ENCODE measurements around the gene BRMS1. TPM values are rescaled to one million over a fixed set of nuclear protein-coding genes. Genes with fewer than 3 reads are reported as not detected.

The BRMS1 gene
- total and polyA plus RNA-seq, 10 of the 15 experiments (the other 5 are each of a cell fraction or from before 2014, with no cell fraction given): 2.1 to 85.3 (median 48.5) TPM

DNA sequence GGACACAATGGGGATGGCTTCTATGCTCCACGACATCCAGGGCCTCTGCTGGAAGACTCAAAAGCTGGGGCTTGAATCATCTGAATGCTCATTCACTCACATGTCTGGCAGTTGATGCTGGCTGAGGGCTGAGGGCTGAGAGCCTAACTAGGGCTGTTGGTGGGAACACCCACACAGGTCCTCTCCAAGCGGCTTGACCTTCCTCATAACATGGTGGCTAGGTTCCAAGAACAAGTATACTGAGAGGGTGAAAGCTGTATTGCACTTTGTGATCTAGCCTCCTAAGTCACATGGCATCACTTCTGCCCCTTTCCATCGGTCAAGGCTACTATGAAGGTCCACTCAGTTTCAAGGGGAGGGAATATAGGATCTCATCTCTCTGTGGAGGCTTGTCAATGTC is 45.7 kb downstream of the BRMS1 start (continued):
- TF ChIP-seq, protein P1, sequence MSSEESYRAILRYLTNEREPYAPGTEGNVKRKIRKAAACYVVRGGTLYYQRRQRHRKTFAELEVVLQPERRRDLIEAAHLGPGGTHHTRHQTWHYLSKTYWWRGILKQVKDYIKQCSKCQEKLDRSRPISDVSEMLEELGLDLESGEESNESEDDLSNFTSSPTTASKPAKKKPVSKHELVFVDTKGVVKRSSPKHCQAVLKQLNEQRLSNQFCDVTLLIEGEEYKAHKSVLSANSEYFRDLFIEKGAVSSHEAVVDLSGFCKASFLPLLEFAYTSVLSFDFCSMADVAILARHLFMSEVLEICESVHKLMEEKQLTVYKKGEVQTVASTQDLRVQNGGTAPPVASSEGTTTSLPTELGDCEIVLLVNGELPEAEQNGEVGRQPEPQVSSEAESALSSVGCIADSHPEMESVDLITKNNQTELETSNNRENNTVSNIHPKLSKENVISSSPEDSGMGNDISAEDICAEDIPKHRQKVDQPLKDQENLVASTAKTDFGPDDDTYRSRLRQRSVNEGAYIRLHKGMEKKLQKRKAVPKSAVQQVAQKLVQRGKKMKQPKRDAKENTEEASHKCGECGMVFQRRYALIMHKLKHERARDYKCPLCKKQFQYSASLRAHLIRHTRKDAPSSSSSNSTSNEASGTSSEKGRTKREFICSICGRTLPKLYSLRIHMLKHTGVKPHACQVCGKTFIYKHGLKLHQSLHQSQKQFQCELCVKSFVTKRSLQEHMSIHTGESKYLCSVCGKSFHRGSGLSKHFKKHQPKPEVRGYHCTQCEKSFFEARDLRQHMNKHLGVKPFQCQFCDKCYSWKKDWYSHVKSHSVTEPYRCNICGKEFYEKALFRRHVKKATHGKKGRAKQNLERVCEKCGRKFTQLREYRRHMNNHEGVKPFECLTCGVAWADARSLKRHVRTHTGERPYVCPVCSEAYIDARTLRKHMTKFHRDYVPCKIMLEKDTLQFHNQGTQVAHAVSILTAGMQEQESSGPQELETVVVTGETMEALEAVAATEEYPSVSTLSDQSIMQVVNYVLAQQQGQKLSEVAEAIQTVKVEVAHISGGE (CRISPR knock-in tag; IDR thresholded peaks at IDR 0.05): no peak
- no peak for TF ChIP-seq PAX8 (IDR thresholded peaks at IDR 0.05)
- no peak for TF ChIP-seq NFXL1 (IDR thresholded peaks at IDR 0.05; ENCODE audit: borderline replicate concordance)

DNA sequence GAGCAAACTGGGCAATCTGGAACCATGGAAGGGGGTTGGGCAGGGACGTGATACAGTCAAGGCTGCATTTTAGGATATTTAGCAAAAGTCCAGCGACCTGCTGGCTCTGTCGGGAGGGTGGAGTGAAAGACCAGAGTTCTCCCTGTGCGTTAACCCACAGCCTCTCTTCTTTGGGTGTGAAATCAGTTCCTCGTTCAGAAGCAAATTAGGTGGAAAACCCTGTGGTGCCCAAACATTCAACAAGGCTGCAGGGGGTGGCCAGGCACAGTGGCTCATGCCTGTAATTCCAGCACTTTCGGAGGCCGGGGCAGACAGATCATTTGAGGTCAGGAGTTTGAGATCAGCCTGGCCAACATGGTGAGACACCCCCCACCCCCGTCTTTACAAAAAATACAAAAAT is 47.3 kb downstream of the BRMS1 start:
- in situ Hi-C loops (cut with MboI) (no loop called here), intact Hi-C loops (cut with micrococcal nuclease; ENCODE audit: unreplicated experiment) (no loop called here)
- Histone ChIP-seq H3K9me3 (replicated peaks; ENCODE audit: control insufficient read depth, insufficient read depth, low read length) (no peaks in the 10 kb centered on the region), H3K27me3 (replicated peaks in 1 of 2; ENCODE audit: control insufficient read depth in 2 of 2, insufficient read depth in 2 of 2, low read length in 1 of 2) (peaks cover 2 to 4% of the 10 kb centered on the region in 2 experiments; a peak in 2 of 4 replicates), H4K20me1 (ENCODE audit: control insufficient read depth, insufficient read depth) (no peaks in the 10 kb centered on the region), H3K79me2 (ENCODE audit: control insufficient read depth, insufficient read depth, low read length) (no peaks in the 10 kb centered on the region), H3K4me1 (ENCODE audit: control insufficient read depth, insufficient read depth, low read length) (no peaks in the 10 kb centered on the region), H3K9ac (ENCODE audit: control insufficient read depth, insufficient read depth, low read length) (no peak overlapping the region), H3K27ac (ENCODE audit: control insufficient read depth, insufficient read depth) (no peak overlapping the region), H3K4me3 (no peak overlapping the region), H2AFZ (ENCODE audit: control insufficient read depth, low read depth, low read length) (no peak overlapping the region), H3K4me2 (ENCODE audit: control insufficient read depth, insufficient read depth) (no peak overlapping the region), H3K36me3 (ENCODE audit: control insufficient read depth in 2 of 2, insufficient read depth in 2 of 2, low read length in 1 of 2) (no peaks in the 10 kb centered on the region)
- ChIA-PET RAD21 (ENCODE audit: unreplicated experiment) (interaction anchor here (1.2 kb wide), 1 partner anchor 14 kb away, joined by 3 read pairs; no protein-coding TSS in a partner anchor), SMC1A (ENCODE audit: uncharacterized antibody, unreplicated experiment) (interaction anchor here (1.1 kb wide), 1 partner anchor 14 kb away, joined by 8 read pairs; no protein-coding TSS in a partner anchor), POLR2A (interaction anchor here (0.8 to 1.0 kb wide), 2 partner anchors 8 to 34 kb away, joined by 3 read pairs; partner anchors contain the start of gene YIF1A), CTCF (interaction anchor here (1.6 to 4.2 kb wide), 3 partner anchors 14 to 91 kb away, joined by 4 to 25 read pairs (median 7); no protein-coding TSS in a partner anchor)
- FAIRE-seq (no peak), ATAC-seq (no peak), DNase-seq (ENCODE audit: low read depth, low spot score) (no peak)
- WGBS (ENCODE audit: insufficient coverage, insufficient replicate concordance, low lambda C conversion rate, missing lambda C conversion rate): 14% methylated on average over 8 of the region's 8 CpGs
- no TSS peak for BruUV-seq (replicated peaks)
- TF ChIP-seq POLR2AphosphoS2 (IDR thresholded peaks at IDR 0.05; ENCODE audit: low read depth, low read length) (no peak), BMI1 (IDR thresholded peaks at IDR 0.05; ENCODE audit: borderline replicate concordance) (no peak), JUNB (IDR thresholded peaks at IDR 0.05) (no peak), PAX8 (IDR thresholded peaks at IDR 0.05) (no peak), TCF7 (IDR thresholded peaks at IDR 0.05; ENCODE audit: borderline replicate concordance) (no peak), KAT2A (conservative IDR thresholded peaks at IDR 0.05; ENCODE audit: control insufficient read depth, low read depth, low read length) (no peak), ZNF207 (IDR thresholded peaks at IDR 0.05; ENCODE audit: borderline replicate concordance) (no peak), ASH2L (IDR thresholded peaks at IDR 0.05; ENCODE audit: borderline replicate concordance, low read depth) (no peak), RUNX3 (IDR thresholded peaks at IDR 0.05; ENCODE audit: low read length) (no peak), ZZZ3 (IDR thresholded peaks at IDR 0.05; ENCODE audit: control insufficient read depth, insufficient read length, low read depth) (no peak)
- TF ChIP-seq, protein P2, sequence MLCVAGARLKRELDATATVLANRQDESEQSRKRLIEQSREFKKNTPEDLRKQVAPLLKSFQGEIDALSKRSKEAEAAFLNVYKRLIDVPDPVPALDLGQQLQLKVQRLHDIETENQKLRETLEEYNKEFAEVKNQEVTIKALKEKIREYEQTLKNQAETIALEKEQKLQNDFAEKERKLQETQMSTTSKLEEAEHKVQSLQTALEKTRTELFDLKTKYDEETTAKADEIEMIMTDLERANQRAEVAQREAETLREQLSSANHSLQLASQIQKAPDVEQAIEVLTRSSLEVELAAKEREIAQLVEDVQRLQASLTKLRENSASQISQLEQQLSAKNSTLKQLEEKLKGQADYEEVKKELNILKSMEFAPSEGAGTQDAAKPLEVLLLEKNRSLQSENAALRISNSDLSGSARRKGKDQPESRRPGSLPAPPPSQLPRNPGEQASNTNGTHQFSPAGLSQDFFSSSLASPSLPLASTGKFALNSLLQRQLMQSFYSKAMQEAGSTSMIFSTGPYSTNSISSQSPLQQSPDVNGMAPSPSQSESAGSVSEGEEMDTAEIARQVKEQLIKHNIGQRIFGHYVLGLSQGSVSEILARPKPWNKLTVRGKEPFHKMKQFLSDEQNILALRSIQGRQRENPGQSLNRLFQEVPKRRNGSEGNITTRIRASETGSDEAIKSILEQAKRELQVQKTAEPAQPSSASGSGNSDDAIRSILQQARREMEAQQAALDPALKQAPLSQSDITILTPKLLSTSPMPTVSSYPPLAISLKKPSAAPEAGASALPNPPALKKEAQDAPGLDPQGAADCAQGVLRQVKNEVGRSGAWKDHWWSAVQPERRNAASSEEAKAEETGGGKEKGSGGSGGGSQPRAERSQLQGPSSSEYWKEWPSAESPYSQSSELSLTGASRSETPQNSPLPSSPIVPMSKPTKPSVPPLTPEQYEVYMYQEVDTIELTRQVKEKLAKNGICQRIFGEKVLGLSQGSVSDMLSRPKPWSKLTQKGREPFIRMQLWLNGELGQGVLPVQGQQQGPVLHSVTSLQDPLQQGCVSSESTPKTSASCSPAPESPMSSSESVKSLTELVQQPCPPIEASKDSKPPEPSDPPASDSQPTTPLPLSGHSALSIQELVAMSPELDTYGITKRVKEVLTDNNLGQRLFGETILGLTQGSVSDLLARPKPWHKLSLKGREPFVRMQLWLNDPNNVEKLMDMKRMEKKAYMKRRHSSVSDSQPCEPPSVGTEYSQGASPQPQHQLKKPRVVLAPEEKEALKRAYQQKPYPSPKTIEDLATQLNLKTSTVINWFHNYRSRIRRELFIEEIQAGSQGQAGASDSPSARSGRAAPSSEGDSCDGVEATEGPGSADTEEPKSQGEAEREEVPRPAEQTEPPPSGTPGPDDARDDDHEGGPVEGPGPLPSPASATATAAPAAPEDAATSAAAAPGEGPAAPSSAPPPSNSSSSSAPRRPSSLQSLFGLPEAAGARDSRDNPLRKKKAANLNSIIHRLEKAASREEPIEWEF (IDR thresholded peaks at IDR 0.05; ENCODE audit: insufficient replicate concordance, low read depth, low read length): no peak

Measured in GM12878 (cell line).